H1 (cell line): ENCODE measurements around the gene SOX6. TPM values are rescaled to one million over a fixed set of nuclear protein-coding genes. Genes with fewer than 3 reads are reported as not detected.
"Not testable (repeated sequence)": the region's sequence is repeated elsewhere in the genome, so short reads cannot be mapped to it uniquely, and the experiment has no call there.

Experiments
- CTCF ChIA-PET: fragments of 300-600 bp; sonication (Branson Sonifier 250); formaldehyde crosslinking; loops from one replicate; lab custom pipeline; 2021; ENCODE audit not compliant: partially characterized antibody; lab: Charles Lee
- POLR2A ChIA-PET: fragments of 300-600 bp; sonication (Branson Sonifier 250); formaldehyde crosslinking; loops from one replicate; lab custom pipeline; 2021; ENCODE audit warnings: inconsistent platforms; ENCODE audit not compliant: partially characterized antibody; lab: Charles Lee
- DNase-seq, 2 experiments: peaks; one replicate each; pipeline versions ENCODE4 v3.0.0 to v3.0.0-alpha.2; 2010 to 2022; ENCODE audit warnings: low spot score in 2 of 2, low read depth in 1 of 2, mixed read lengths in 1 of 2
- FAIRE-seq: peaks from 2 replicates; lab custom pipeline; 2011; peaks lifted over from hg19 to GRCh38; lab: Jason Lieb, UNC
- H2AFZ ChIP-seq: 2 replicates; pipeline ENCODE4 v1.8.1; 2012; ENCODE audit warnings: low read length, inconsistent platforms
- H2AK5ac ChIP-seq: 2 replicates; pipeline ENCODE4 v1.6.1; 2013; ENCODE audit warnings: low read depth, low read length
- H2BK120ac ChIP-seq: replicated peaks from 2 replicates; pipeline ENCODE3; 2013; ENCODE audit warnings: low read depth, low read length, inconsistent platforms
- H2BK12ac ChIP-seq: 2 replicates; pipeline ENCODE4 v1.6.1; 2013; ENCODE audit warnings: low read depth, low read length
- H2BK15ac ChIP-seq: 2 replicates; pipeline ENCODE4 v1.6.1; 2013; ENCODE audit warnings: low read length
- H2BK20ac ChIP-seq: 2 replicates; pipeline ENCODE4 v1.6.1; 2013; ENCODE audit warnings: low read length
- H2BK5ac ChIP-seq: 2 replicates; pipeline ENCODE4 v1.6.1; 2013; ENCODE audit warnings: low read depth, low read length
- H3K14ac ChIP-seq: 2 replicates; pipeline ENCODE4 v1.6.1; 2013; ENCODE audit warnings: inconsistent platforms; ENCODE audit not compliant: insufficient read length
- H3K18ac ChIP-seq: 2 replicates; pipeline ENCODE4 v1.6.1; 2013; ENCODE audit warnings: low read length; ENCODE audit errors: extremely low read depth
- H3K23ac ChIP-seq: 2 replicates; pipeline ENCODE4 v1.6.1; 2013; ENCODE audit warnings: inconsistent platforms; ENCODE audit not compliant: insufficient read length
- H3K23me2 ChIP-seq: 2 replicates; pipeline ENCODE4 v1.6.1; 2013; ENCODE audit warnings: low read depth, low read length
- H3K27ac ChIP-seq: 2 replicates; pipeline ENCODE4 v1.6.1; 2011; ENCODE audit warnings: low read depth, low read length, inconsistent platforms
- H3K27me3 ChIP-seq, 4 experiments: replicated peaks in 1 of 4; 1 replicate in 1 of 4; 2 replicates in 3 of 4; pipeline versions ENCODE4 v1.6.1 to v1.8.1; 2011 to 2013; ENCODE audit warnings: low read length in 3 of 4, mild to moderate bottlenecking in 3 of 4, inconsistent platforms in 2 of 4, mixed read lengths in 2 of 4, moderate library complexity in 1 of 4; ENCODE audit not compliant: control insufficient read depth in 3 of 4, insufficient read depth in 3 of 4; ENCODE audit errors: extremely low read depth in 1 of 4
- H3K36me3 ChIP-seq, 4 experiments: 2 replicates each; pipeline versions ENCODE4 v1.6.1 to v1.8.1; 2011 to 2013; ENCODE audit warnings: mild to moderate bottlenecking in 4 of 4, low read length in 3 of 4, moderate library complexity in 2 of 4, control low read depth in 1 of 4, inconsistent platforms in 1 of 4; ENCODE audit not compliant: insufficient read depth in 4 of 4, control insufficient read depth in 2 of 4
- H3K4ac ChIP-seq: replicated peaks from 2 replicates; pipeline ENCODE3; 2013; ENCODE audit warnings: low read length, low read depth, mixed read lengths, inconsistent platforms; ENCODE audit not compliant: insufficient read length
- H3K4me1 ChIP-seq, 4 experiments: replicated peaks in 1 of 4; 1 replicate in 1 of 4; 2 replicates in 3 of 4; pipeline versions ENCODE4 v1.6.1 to v1.8.1; 2011 to 2013; ENCODE audit warnings: low read length in 3 of 4, inconsistent platforms in 2 of 4, mixed read lengths in 1 of 4; ENCODE audit not compliant: insufficient read depth in 4 of 4, control insufficient read depth in 3 of 4
- H3K4me2 ChIP-seq, 2 experiments: 2 replicates each; pipeline versions ENCODE4 v1.6.1 to v1.8.1; 2011 to 2013; ENCODE audit warnings: low read depth in 2 of 2, low read length in 2 of 2, control low read depth in 1 of 2, inconsistent platforms in 1 of 2, mild to moderate bottlenecking in 1 of 2; ENCODE audit not compliant: insufficient read depth in 1 of 2
- H3K4me3 ChIP-seq, 4 experiments: fragments of 200-600, 300-600 bp in 1 of 4; sonication (generic), shearing (Covaris generic), sonication (Bioruptor Twin) in 1 of 4; 2 replicates each; pipeline versions ENCODE4 v1.5.1 to v1.8.1; 2011 to 2016; ENCODE audit warnings: low read length in 4 of 4, low read depth in 3 of 4, control low read depth in 2 of 4, inconsistent platforms in 2 of 4, mild to moderate bottlenecking in 2 of 4, mixed read lengths in 1 of 4, moderate library complexity in 1 of 4; ENCODE audit not compliant: insufficient read depth in 2 of 4; ENCODE audit errors: extremely low read depth in 1 of 4
- H3K56ac ChIP-seq: replicated peaks from 2 replicates; pipeline ENCODE3; 2013; ENCODE audit warnings: low read depth, mild to moderate bottlenecking, mixed read lengths, low read length, inconsistent platforms; ENCODE audit not compliant: insufficient read length
- H3K79me1 ChIP-seq: 2 replicates; pipeline ENCODE4 v1.6.1; 2013; ENCODE audit warnings: low read depth, low read length, control low read depth
- H3K79me2 ChIP-seq, 2 experiments: 2 replicates each; pipeline versions ENCODE4 v1.6.1 to v1.8.1; 2012 to 2013; ENCODE audit warnings: low read length in 2 of 2, mild to moderate bottlenecking in 2 of 2, inconsistent platforms in 1 of 2; ENCODE audit not compliant: insufficient read depth in 2 of 2, control insufficient read depth in 1 of 2
- H3K9ac ChIP-seq, 4 experiments: replicated peaks in 1 of 4; 1 replicate in 1 of 4; 2 replicates in 3 of 4; pipeline versions ENCODE4 v1.6.1 to v1.8.1; 2011 to 2013; ENCODE audit warnings: low read depth in 3 of 4, low read length in 3 of 4, control low read depth in 2 of 4, mild to moderate bottlenecking in 2 of 4, moderate library complexity in 2 of 4, inconsistent platforms in 1 of 4; ENCODE audit errors: extremely low read depth in 1 of 4
- H3K9me3 ChIP-seq, 2 experiments: 2 replicates each; pipeline versions ENCODE4 v1.6.1 to v1.8.1; 2012 to 2013; ENCODE audit warnings: mild to moderate bottlenecking in 2 of 2, moderate library complexity in 2 of 2, control low read depth in 1 of 2, inconsistent platforms in 1 of 2, low read depth in 1 of 2, low read length in 1 of 2, mixed read lengths in 1 of 2; ENCODE audit not compliant: insufficient read depth in 2 of 2
- H4K20me1 ChIP-seq, 2 experiments: replicated peaks in 1 of 2; 2 replicates each; pipeline versions ENCODE3 to v1.8.1; 2011 to 2013; ENCODE audit warnings: inconsistent platforms in 2 of 2, low read length in 2 of 2, mild to moderate bottlenecking in 1 of 2; ENCODE audit not compliant: insufficient read depth in 2 of 2, control insufficient read depth in 1 of 2
- H4K5ac ChIP-seq: 2 replicates; pipeline ENCODE4 v1.6.1; 2013; ENCODE audit warnings: low read length, low read depth, mixed read lengths, inconsistent platforms; ENCODE audit not compliant: insufficient read length
- H4K8ac ChIP-seq: 2 replicates; pipeline ENCODE4 v1.8.0; 2013; ENCODE audit warnings: mild to moderate bottlenecking, moderate library complexity, low read length, inconsistent platforms; ENCODE audit not compliant: insufficient read depth; ENCODE audit errors: extremely low read depth
- H4K91ac ChIP-seq: replicated peaks from 2 replicates; pipeline ENCODE3; 2013; ENCODE audit warnings: low read length, mixed read lengths, inconsistent platforms; ENCODE audit not compliant: insufficient read length
- GTF2F1 ChIP-seq: IDR thresholded peaks from 2 replicates; pipeline ENCODE4 v1.6.1; 2012; ENCODE audit warnings: low read depth, low read length, improper control_type of control experiment, borderline replicate concordance
- JUND ChIP-seq: IDR thresholded peaks from 2 replicates; pipeline ENCODE4 v1.6.1; 2011; ENCODE audit warnings: mild to moderate bottlenecking, improper control_type of control experiment, low read length
- MAFK ChIP-seq: IDR thresholded peaks from 2 replicates; pipeline ENCODE4 v1.6.1; 2012; ENCODE audit warnings: low read depth, mild to moderate bottlenecking, improper control_type of control experiment, low read length
- WGBS, 2 experiments: shearing (Covaris generic) in 1 of 2; methylation state at CpG; one replicate each; pipeline versions ENCODE4 v1.1.6 to v1.1.7; 2013 to 2015; ENCODE audit warnings: low lambda C conversion rate in 2 of 2, mixed read lengths in 2 of 2, inconsistent platforms in 1 of 2, low coverage in 1 of 2, missing lambda C conversion rate in 1 of 2; ENCODE audit not compliant: insufficient replicate concordance in 2 of 2, insufficient coverage in 1 of 2, insufficient read length in 1 of 2; ENCODE audit errors: extremely low coverage in 1 of 2, missing lambda C conversion rate in 1 of 2; 5-methylcytosine and 5-hydroxymethylcytosine counted together
- polyA plus RNA-seq, 7 experiments: library from polyadenylated mRNA; depleted of rRNA in 3 of 7; stranded (reverse) in 5 of 7; unstranded in 2 of 7; fragments of >200 nt in 5 of 7; fragments of 200-250 nt in 2 of 7; gene quantifications; 1 replicate in 5 of 7; 2 replicates in 1 of 7; 4 replicates in 1 of 7; pipeline versions ENCODE4 v1.2.1 to v1.2.3, GENCODE V29; 2011 to 2013; ENCODE audit warnings: missing spikeins in 2 of 7, mixed read lengths in 2 of 7
- total RNA-seq: library from RNA; stranded (reverse); fragmentation: NEBNext Ultra II Directional; extraction: Animal tissue kit (Norgen Biotek cat#: 25700); gene quantifications from 2 replicates; pipeline ENCODE4 v1.2.1, GENCODE V29; 2021

SOX6 gene
- total and polyA plus RNA-seq, 2 of the 8 experiments (the other 6 are each of a cell fraction or from before 2014, with no cell fraction given), result 0.09 TPM; not detected in 1

DNA sequence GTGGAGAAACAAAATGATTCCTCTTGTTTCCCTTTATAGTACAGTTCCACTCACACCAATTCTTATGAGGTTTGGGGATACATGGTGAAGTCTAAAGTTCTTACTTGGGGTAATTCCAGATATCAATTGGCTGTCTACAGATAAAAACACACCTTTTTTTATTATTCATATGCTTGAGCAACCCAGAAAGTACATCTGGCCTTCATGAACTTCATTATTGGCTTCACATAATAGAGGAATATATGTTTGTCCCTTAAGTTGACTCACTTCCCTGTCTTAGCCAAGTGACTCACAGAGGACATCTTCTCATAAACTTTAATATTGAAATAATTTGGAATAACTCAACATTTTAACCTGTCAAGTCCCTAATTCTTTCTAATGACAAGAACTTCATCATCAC is 36.3 kb upstream of the SOX6 start (continued):
- TF ChIP-seq MAFK, result no peak
- TF ChIP-seq GTF2F1, result no peak
- TF ChIP-seq JUND, result no peak
- TF ChIP-seq, all 59 proteins: peak for 0

DNA sequence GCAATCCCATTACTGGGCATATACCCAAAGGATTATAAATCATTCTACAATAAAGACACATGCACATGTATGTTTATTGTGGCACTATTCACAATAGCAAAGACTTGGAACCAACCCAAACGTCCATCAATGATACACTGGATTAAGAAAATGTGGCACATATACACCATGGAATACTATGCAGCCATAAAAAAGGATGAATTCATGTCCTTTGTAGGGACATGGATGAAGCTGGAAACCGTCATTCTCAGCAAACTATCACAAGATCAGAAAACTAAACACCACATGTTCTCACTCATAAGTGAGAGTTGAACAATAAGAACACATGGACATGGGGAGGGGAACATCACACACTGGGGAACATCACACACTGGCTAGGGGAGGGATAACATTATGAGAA is 34.5 kb upstream of the SOX6 start:
- H3K4me2 ChIP-seq, H2AK5ac ChIP-seq, H2BK20ac ChIP-seq, H3K4ac ChIP-seq, H2BK15ac ChIP-seq, H3K56ac ChIP-seq, H3K23ac ChIP-seq, H3K4me3 ChIP-seq, H2BK12ac ChIP-seq, H3K79me2 ChIP-seq, H3K23me2 ChIP-seq, FAIRE-seq, H3K14ac ChIP-seq, H3K9me3 ChIP-seq, H3K18ac ChIP-seq, H2BK5ac ChIP-seq, H3K9ac ChIP-seq, H4K20me1 ChIP-seq, H2BK120ac ChIP-seq, H3K36me3 ChIP-seq, POLR2A ChIA-PET, DNase-seq, H4K5ac ChIP-seq, H3K79me1 ChIP-seq, H4K8ac ChIP-seq, H3K27ac ChIP-seq, H2AFZ ChIP-seq, H3K4me1 ChIP-seq, H4K91ac ChIP-seq: not testable (repeated sequence)
- peaks cover 0 to 12% (median 1%) of the 10 kb centered on the region in 4 experiments; a peak in 2 of 7 replicates for H3K27me3 ChIP-seq
- CTCF ChIA-PET, result interaction anchor here (1.0 kb wide), 1 partner anchor 223 kb away, joined by 3 read pairs; no protein-coding TSS in a partner anchor
- WGBS, 2 experiments, result 76% methylated on average over 2 of the region's 2 CpGs; no CpG with 5 or more reads in 1 of the 2 experiments
